ENCODE measurements around the gene ATP2B3. TPM values are rescaled to one million over a fixed set of nuclear protein-coding genes. Genes with fewer than 3 reads are reported as not detected.
A peak's percentile ranks its signal among the peaks of the same experiment; 100 is the strongest.

Gene ATP2B3
- total RNA-seq, 4 donors from 2014 or later: 0.09 to 3.5 TPM; not detected in 2

- no peaks in the 10 kb centered on the region for H3K9me3 ChIP-seq
- no peak overlapping the region for H3K4me3 ChIP-seq
- no peaks in the 10 kb centered on the region for H3K4me1 ChIP-seq
- no peaks in the 10 kb centered on the region for H3K27me3 ChIP-seq
- H3K36me3 ChIP-seq: no peaks in the 10 kb centered on the region
- peak in 1 of 2 donors; percentile 2 for DNase-seq
- intact Hi-C loops (cut with DNase I; ENCODE audit: low total_unique reads): no loop called here
- no peak overlapping the region for H3K27ac ChIP-seq
- no peak for TF ChIP-seq POLR2A (IDR thresholded peaks at IDR 0.05)
- TF ChIP-seq CTCF (IDR thresholded peaks at IDR 0.05): no peak
Observed at GRCh38 chrX:153622661-153623309, 105.3 kb downstream of the ATP2B3 start.

GRCh38 chrX:153623310-153624029 lies 106.0 kb downstream of the ATP2B3 start:
- H3K9me3 ChIP-seq: no peaks in the 10 kb centered on the region
- no peaks in the 10 kb centered on the region for H3K4me1 ChIP-seq
- H3K36me3 ChIP-seq: no peaks in the 10 kb centered on the region
- no peak overlapping the region for H3K4me3 ChIP-seq
- H3K27ac ChIP-seq: no peak overlapping the region
- intact Hi-C loops (cut with DNase I; ENCODE audit: low total_unique reads): no loop called here
- DNase-seq: peak in 1 of 2 donors; percentile 6
- no peak for TF ChIP-seq POLR2A (IDR thresholded peaks at IDR 0.05)
- TF ChIP-seq CTCF (IDR thresholded peaks at IDR 0.05): no peak
- no peaks in the 10 kb centered on the region for H3K27me3 ChIP-seq

GRCh38 chrX:153624196-153625091 lies 107.0 kb downstream of the ATP2B3 start:
- intact Hi-C loops (cut with DNase I; ENCODE audit: low total_unique reads): no loop called here
- Histone ChIP-seq H3K27ac (no peak overlapping the region), H3K4me1 (no peaks in the 10 kb centered on the region), H3K9me3 (no peaks in the 10 kb centered on the region), H3K36me3 (no peaks in the 10 kb centered on the region), H3K27me3 (no peaks in the 10 kb centered on the region), H3K4me3 (no peak overlapping the region)
- DNase-seq: peak in 1 of 2 donors; percentile 7
- no peak for TF ChIP-seq CTCF (IDR thresholded peaks at IDR 0.05)
- TF ChIP-seq POLR2A (IDR thresholded peaks at IDR 0.05): no peak

- H3K36me3 ChIP-seq: no peaks in the 10 kb centered on the region
- H3K27ac ChIP-seq: no peak overlapping the region
- no peaks in the 10 kb centered on the region for H3K9me3 ChIP-seq
- no peaks in the 10 kb centered on the region for H3K27me3 ChIP-seq
- no peaks in the 10 kb centered on the region for H3K4me1 ChIP-seq
- peak in 1 of 2 donors; percentile 5 for DNase-seq
- H3K4me3 ChIP-seq: no peak overlapping the region
- intact Hi-C loops (cut with DNase I; ENCODE audit: low total_unique reads): no loop called here
- TF ChIP-seq POLR2A (IDR thresholded peaks at IDR 0.05) (no peak), CTCF (IDR thresholded peaks at IDR 0.05) (no peak)
Observed at GRCh38 chrX:153625271-153626024, 108.0 kb downstream of the ATP2B3 start.
